Measurements from ENCODE around the gene EXOC4. TPM values are rescaled to one million over a fixed set of nuclear protein-coding genes. Genes with fewer than 3 reads are reported as not detected.

EXOC4 gene
- total and polyA plus RNA-seq, 2 of the 13 experiments (the other 11 are each of a cell fraction or from before 2014, with no cell fraction given): 22.5 to 39.0 TPM

GRCh38 chr7:133957845-133958244, 705.0 kb downstream of the EXOC4 start (continued):
- TF ChIP-seq REST (IDR thresholded peaks at IDR 0.05; ENCODE audit: borderline replicate concordance in 1 of 2, low read depth in 1 of 2, low read length in 2 of 2) (no peak), HMGA1 (CRISPR knock-in tag; conservative IDR thresholded peaks at IDR 0.05) (no peak), KLF12 (CRISPR knock-in tag; IDR thresholded peaks at IDR 0.05; ENCODE audit: borderline replicate concordance) (no peak), RAD21 (CRISPR knock-in tag; IDR thresholded peaks at IDR 0.05) (no peak), HNRNPK (IDR thresholded peaks at IDR 0.05; ENCODE audit: low read depth, low read length, poor library complexity, severe bottlenecking) (no peak), IRF9 (CRISPR knock-in tag; IDR thresholded peaks at IDR 0.05; ENCODE audit: borderline replicate concordance) (no peak), ZNF737 (CRISPR knock-in tag; IDR thresholded peaks at IDR 0.05; ENCODE audit: borderline replicate concordance) (no peak), MIXL1 (CRISPR knock-in tag; IDR thresholded peaks at IDR 0.05) (no peak), ZSCAN20 (CRISPR knock-in tag; IDR thresholded peaks at IDR 0.05; ENCODE audit: borderline replicate concordance) (no peak), ZSCAN5A (CRISPR knock-in tag; IDR thresholded peaks at IDR 0.05; ENCODE audit: borderline replicate concordance) (no peak)

Data from HepG2 (cell line).